HG03159 (cell line): Measurements from ENCODE around the gene UNC13B.
"Not testable (repeated sequence)": the region's sequence is repeated elsewhere in the genome, so short reads cannot be mapped to it uniquely, and the experiment has no call there.

Source experiments
- ATAC-seq: cut with Tn5 transposase; IDR thresholded peaks from one replicate; pipeline ENCODE4 v1.9.1; 2021; ENCODE audit warnings: mild to moderate bottlenecking, moderate library complexity; ENCODE audit not compliant: unreplicated experiment

UNC13B gene

DNA sequence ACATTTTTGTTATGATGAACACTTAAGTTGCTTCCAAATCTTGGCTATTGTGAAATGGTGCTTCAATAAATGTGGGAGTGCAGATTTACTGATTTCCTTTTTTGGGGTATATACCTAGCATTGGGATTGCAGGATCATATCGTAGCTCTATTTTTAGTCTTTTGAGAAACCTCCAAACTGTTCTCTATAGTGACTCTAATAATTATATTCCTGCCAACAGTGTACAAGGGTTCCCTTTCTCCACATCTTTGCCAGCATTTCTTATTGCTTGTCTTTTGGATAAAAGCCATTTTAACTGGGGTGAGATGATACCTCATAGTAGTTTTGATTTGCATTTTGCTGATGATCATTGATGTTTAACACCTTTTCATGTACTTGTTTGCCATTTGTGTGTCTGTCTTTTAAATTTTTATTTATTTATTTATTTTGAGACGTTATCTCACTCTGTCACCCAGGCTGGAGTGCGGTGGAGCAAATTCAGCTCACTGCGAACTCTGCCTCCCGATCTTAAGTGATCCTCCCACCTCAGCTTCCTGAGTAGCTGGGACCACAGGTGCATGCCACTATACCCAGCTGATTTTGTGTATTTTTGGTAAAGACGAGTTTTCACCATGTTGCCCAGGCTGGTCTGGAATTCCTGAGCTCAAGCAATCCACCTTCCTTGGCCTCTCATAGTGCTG lies 59.0 kb downstream of the UNC13B start:
- no peak for ATAC-seq

DNA sequence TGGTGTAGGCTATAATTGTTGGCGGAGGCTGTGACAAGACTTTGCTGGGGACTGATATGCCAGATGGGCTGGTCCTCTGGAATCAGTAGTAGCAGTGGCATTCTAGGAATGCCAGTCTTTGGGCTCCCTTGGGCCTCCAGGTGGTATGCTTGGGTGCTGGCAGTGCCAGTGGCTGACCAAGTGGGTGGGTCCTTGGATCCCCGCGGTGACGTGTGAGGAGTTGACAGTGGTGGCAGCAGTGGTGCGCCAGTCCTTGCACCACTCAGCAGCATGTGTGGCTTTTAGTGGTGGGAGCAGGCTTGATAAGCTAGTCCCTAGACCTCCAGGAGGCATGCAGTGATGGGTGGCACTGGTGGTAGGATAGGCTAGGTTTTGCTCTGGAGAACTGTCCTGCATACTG lies 63.9 kb downstream of the UNC13B start:
- no peak for ATAC-seq

DNA sequence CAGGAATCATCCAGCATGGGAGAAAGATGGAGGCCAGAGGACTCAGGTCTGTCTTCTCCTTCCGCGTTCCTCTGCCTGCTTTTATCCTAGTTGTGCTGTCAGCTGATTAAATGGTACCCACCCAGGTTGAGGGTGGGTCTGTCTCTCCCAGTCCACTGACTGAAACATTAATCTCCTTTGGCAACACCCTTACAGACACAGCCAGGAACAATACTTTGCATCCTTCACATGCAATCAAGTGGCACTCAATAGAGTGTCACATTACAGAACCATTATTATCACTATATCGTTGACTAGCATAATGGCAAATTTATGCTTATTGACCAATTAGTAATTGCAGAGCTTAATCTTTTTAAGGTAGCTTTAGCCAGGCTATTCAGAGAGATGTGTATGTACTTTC lies 64.8 kb downstream of the UNC13B start:
- no peak for ATAC-seq

DNA sequence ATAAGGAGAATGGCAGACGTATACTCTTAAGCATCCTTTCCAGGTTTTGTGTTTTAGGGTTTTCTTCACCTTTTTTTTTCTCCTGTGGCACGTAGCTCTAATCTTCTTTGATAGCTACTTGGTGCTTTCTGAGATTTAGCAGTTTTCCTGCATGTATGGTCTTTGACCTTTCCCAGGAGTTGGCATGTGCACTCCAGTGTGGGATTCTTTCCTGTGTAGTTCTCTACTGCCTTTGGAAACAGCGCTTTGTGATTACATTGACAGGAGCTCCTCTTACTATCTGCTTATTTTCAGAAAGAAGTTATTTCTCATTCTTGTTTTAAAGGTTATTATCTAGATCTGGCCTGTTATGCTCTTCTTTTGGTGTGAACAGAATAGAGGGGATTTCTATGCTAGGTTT lies 65.5 kb downstream of the UNC13B start:
- no peak for ATAC-seq

DNA sequence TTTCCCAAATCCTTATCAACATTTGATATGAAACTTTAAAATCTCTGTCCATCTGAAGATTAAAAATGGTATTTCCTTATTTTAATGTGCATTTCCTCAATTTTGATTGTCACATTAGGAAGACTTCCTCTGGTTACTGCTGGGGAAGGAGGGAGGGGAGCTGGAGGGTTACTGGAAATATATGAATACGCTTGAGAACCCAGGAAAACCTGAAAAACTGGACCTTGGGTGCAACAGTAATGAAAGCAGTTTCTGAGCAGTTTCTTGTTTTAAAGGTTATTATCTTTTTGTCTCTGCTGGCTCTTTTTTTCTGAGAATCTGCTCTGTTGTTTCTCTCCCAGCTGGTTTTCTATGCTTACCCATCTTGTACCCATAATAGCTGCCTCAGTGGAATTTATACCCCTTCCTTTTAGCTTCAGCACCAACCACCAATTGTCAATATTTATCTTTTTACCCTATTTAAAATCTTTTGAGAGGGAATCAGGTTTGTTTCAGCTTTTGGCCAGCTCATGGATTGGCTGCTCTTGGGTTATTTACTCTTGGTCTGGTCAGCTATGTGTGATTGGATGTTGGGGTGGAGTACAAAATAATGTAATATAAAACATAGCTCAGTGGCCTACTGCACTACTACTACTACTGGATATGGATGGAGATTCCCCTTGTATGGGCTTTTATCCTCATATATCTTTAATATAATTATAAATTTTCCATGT lies 67.4 kb downstream of the UNC13B start:
- no peak for ATAC-seq

GRCh38 chr9:35229779-35230143 lies 68.0 kb downstream of the UNC13B start:
- no peak for ATAC-seq

DNA sequence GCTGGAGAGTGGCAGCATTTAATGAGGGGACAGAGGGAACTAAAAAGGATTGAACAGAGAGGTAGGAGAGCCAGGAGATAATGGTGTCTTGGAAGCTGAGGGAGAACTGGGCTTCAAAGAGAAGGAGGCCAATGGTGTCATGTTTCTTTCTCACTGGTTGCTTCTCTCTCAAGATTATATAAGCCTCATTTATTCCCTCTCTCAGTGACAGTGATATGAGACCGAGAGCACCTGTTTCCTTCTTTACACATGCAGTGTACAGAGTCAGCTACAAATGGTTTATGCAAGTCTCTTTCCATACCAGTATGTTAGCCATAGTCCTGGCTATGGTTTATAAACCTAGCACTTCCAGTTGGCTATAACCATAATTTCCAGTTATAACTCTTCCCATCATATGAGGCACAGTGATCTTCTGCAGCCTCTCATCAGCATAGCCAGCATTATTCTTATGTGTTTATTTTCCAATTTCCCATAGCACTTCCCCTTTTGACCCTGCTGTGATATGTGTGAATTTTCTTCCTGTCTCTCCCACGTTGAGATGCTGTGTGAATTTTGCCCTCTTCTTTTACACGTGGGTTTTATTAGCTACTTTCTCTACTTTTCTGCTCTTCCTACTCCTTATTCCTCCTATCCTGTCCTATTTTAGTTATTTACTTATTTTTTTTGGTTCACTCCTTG lies 71.2 kb downstream of the UNC13B start:
- no peak for ATAC-seq

DNA sequence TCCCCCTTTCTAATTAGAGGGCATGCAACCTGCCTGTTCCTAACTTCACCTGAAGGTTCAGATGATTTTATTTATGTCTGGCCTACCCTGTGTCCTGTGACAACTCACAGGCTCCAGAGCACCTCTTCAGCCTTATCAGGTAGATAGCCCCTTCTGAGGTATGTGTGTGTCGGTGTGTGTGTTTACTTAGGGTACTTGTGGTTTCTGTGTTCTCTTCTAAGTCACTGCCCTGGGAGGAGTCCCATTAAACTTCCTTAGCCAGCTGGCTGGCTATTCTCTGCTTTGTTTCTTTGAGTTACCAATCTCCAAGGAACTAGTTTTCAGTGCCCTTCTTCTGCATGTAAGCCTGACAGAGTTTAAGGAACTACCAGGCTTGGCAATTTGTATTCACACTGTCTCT lies 74.9 kb downstream of the UNC13B start:
- ATAC-seq, result no peak

GRCh38 chr9:35237311-35237710 lies 75.5 kb downstream of the UNC13B start:
- ATAC-seq, result no peak

DNA sequence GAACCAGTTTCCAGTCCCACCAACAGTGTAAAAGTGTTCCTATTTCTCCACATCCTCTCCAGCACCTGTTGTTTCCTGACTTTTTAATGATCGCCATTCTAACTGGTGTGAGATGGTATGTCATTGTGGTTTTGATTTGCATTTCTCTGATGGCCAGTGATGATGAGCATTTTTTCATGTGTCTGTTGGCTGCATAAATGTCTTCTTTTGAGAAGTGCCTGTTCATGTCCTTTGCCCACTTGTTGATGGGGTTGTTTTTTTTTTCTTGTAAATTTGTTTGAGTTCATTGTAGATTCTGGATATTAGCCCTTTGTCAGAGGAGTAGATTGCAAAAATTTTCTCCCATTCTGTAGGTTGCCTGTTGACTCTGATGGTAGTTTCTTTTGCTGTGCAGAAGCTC lies 84.1 kb downstream of the UNC13B start:
- not testable (repeated sequence) for ATAC-seq

- ATAC-seq, result no peak
These were observed 91.3 kb downstream of the UNC13B start for GRCh38 chr9:35253075-35253474.

GRCh38 chr9:35254237-35254636 lies 92.4 kb downstream of the UNC13B start:
- ATAC-seq, result no peak

DNA sequence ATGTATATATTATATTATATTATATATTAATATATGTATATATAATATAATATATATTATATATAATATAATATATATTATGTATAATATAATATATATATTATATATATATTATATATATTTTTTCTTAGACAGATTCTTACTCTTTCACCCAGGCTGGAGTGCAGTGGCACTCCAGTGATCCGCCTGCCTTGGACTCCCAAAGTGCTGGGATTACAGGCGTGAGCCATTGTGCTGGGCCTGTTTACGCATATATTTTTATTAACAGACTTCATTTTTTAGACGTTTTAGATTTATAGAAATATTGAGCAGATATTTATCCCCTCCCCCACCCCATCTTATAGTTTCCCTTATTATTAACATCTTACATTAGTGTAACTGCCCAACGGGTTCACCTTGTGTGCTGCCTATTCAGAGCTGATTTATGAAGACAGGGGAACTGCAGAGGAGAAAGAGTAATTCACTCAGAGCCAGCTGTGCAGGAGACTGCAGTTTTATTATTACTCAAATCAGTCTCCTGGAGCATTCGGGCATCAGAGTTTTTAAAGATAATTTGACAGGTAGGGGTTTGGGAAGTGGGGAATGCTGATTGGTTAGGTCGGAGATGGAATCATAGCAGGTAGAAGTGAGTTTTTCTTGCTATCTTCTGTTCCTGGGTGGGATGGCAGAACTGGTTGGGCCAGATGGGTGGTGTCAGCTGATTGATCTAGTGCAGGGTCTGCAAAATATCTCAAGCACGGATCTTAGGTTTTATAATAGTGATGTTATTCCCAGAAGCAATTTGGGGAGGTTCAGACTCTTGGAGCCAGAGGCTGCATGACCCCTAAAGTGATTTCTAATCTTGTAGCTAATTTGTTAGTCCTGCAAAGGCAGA lies 93.4 kb downstream of the UNC13B start:
- ATAC-seq, result no peak

- no peak for ATAC-seq
These were observed 96.3 kb downstream of the UNC13B start for GRCh38 chr9:35257986-35258659.

GRCh38 chr9:35258660-35259474 lies 97.1 kb downstream of the UNC13B start:
- ATAC-seq, result no peak

DNA sequence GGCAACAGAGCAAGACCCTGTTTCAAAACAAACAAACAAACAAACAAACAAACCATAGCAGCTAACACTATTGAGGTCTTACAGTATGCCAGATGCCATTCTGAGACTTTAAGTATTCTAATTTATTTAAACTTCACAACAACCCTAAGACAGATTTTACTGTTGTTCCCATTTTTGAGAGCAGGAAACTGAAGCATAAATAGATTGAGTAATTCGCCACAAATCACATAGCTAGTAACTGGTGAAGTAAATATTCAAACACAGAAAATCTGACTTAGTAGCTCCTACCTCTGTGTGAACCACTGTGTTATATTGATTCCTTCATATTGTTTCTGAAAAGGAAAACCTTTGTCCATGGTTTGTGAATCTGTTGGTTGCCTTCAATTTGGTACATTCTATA lies 98.4 kb downstream of the UNC13B start:
- ATAC-seq, result no peak

DNA sequence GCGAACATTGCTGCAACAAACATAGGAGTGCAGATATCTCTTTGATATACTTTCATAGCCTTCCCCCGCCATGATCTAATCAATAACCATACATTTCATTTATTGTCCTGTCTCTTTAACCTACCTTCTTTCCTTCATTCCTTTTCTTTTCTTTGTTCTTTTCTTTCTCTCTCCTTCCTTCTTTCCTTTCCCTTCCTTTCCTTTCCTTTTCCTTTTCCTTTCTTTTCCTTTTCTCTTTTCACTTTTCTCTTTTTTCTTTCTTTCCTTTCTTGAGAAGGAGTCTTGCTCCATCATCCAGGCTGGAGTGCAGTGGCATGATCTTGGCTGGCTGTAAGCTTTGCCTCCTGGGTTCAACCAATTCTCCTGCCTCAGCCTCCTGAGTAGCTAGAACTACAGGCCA lies 100.3 kb downstream of the UNC13B start:
- ATAC-seq, result no peak

GRCh38 chr9:35267710-35268109 lies 105.9 kb downstream of the UNC13B start:
- no peak for ATAC-seq

DNA sequence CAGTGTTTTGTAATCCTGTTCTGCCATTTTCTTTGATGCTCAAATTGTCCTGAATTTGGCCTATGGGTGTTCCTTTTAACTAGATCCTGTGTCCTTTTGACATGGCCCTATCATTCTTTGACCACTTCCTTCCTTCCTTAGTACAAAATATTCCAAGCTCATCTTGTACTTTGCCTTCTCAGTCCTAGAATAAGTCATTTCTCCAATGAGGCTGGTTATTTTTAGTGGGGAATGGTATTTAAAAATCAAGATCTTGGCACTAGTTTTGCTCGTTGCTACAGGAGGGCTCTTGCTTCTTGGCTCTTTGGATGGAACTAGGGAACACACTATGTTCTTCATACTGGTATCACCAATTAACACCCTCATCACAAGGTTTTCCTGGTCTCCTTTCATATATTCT lies 108.1 kb downstream of the UNC13B start:
- ATAC-seq, result no peak

- no peak for ATAC-seq
These were observed 109.8 kb downstream of the UNC13B start for GRCh38 chr9:35271637-35272036.
